ENCODE results near the gene MBTPS1.

The MBTPS1 gene

DNA sequence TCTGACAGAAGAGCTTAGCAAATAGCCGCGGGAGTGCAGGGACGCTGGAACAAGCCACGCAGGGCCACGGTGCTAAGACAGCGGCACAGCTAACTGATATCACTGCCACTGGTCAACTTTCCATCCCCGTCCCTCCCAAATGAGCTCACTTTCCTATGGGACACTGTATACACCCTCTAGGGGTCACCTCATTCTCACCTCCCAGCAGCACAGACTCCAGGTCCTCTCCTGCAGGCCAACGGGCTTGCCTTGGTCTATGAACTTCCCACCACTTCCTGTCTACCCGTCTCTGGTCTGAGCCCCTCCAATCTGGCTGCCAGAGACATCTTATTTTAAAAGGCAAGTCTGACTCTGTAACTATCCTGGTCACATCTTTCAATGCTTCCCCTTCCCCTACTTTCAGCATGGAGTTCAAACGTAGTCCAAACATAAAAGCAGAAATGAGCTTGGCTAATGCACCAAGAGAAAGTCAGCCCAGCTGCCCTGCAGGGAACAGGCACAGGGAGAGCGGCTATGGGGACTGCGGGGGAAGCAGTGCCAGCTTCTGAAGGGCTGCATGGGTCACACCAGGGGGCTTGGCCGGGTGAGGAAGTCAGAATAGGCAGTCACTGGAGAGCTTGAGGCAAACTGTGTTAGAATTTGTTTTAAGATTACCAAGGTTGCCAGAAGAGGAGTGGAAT, 47.8 kb downstream of the MBTPS1 start:
- H2AFZ ChIP-seq (ENCODE audit: low read length): no peak overlapping the region
- no peaks in the 10 kb centered on the region for H3F3A ChIP-seq (ENCODE audit: low read depth)
- H3K4me3 ChIP-seq (ENCODE audit: low read length, poor library complexity, severe bottlenecking): no peak overlapping the region
- H4K20me1 ChIP-seq (ENCODE audit: insufficient read depth, low read length, poor library complexity, severe bottlenecking): no peaks in the 10 kb centered on the region
- H3K4me2 ChIP-seq (ENCODE audit: low read depth, low read length, poor library complexity, severe bottlenecking): no peak overlapping the region
- TF ChIP-seq, protein P1, sequence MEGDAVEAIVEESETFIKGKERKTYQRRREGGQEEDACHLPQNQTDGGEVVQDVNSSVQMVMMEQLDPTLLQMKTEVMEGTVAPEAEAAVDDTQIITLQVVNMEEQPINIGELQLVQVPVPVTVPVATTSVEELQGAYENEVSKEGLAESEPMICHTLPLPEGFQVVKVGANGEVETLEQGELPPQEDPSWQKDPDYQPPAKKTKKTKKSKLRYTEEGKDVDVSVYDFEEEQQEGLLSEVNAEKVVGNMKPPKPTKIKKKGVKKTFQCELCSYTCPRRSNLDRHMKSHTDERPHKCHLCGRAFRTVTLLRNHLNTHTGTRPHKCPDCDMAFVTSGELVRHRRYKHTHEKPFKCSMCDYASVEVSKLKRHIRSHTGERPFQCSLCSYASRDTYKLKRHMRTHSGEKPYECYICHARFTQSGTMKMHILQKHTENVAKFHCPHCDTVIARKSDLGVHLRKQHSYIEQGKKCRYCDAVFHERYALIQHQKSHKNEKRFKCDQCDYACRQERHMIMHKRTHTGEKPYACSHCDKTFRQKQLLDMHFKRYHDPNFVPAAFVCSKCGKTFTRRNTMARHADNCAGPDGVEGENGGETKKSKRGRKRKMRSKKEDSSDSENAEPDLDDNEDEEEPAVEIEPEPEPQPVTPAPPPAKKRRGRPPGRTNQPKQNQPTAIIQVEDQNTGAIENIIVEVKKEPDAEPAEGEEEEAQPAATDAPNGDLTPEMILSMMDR (conservative IDR thresholded peaks at IDR 0.05; ENCODE audit: low read length): no peak
- TF ChIP-seq EZH2phosphoT487 (IDR thresholded peaks at IDR 0.05; ENCODE audit: borderline replicate concordance): no peak
- H3K36me3 ChIP-seq (ENCODE audit: insufficient read depth, low read length): peaks cover 92% of the 10 kb centered on the region
- H3K9me3 ChIP-seq (ENCODE audit: insufficient read depth, low read depth, low read length): no peaks in the 10 kb centered on the region
- no peaks in the 10 kb centered on the region for H3K79me2 ChIP-seq (ENCODE audit: insufficient read depth, low read length)
- no peak overlapping the region for H3K9ac ChIP-seq (ENCODE audit: low read depth, low read length, poor library complexity, severe bottlenecking)
- no peaks in the 10 kb centered on the region for H3K9me2 ChIP-seq (replicated peaks; ENCODE audit: low read depth, low read length)
- H3K27me3 ChIP-seq (ENCODE audit: insufficient read depth, low read length, poor library complexity, severe bottlenecking): no peaks in the 10 kb centered on the region
- no peaks in the 10 kb centered on the region for H3K4me1 ChIP-seq (ENCODE audit: insufficient read depth, low read length, poor library complexity, severe bottlenecking)

DNA sequence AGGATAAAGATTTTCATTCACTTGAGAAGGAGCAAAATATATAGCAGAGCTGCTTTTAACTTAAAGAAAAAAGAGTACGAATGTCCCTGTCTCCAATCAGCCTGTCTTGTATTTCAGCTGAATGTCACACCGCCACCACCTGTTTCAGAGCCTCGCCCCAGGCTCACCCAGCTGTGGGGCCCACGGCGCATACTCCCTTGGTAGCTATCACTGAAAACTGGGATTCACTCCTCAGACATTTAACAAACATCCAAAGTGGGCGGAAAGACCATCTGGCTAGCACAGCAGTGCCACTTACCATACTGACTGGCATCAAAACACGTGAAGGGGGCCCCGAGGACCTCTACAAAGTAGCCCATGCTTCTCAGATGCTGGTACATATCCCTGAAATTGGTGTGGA, 48.7 kb downstream of the MBTPS1 start:
- no peaks in the 10 kb centered on the region for H3F3A ChIP-seq (ENCODE audit: low read depth)
- no peaks in the 10 kb centered on the region for H3K79me2 ChIP-seq (ENCODE audit: insufficient read depth, low read length)
- H2AFZ ChIP-seq (ENCODE audit: low read length): no peak overlapping the region
- H3K27me3 ChIP-seq (ENCODE audit: insufficient read depth, low read length, poor library complexity, severe bottlenecking): no peaks in the 10 kb centered on the region
- no peaks in the 10 kb centered on the region for H4K20me1 ChIP-seq (ENCODE audit: insufficient read depth, low read length, poor library complexity, severe bottlenecking)
- no peak overlapping the region for H3K4me2 ChIP-seq (ENCODE audit: low read depth, low read length, poor library complexity, severe bottlenecking)
- peaks cover 94% of the 10 kb centered on the region for H3K36me3 ChIP-seq (ENCODE audit: insufficient read depth, low read length)
- H3K9me3 ChIP-seq (ENCODE audit: insufficient read depth, low read depth, low read length): no peaks in the 10 kb centered on the region
- H3K4me1 ChIP-seq (ENCODE audit: insufficient read depth, low read length, poor library complexity, severe bottlenecking): no peaks in the 10 kb centered on the region
- no peak overlapping the region for H3K4me3 ChIP-seq (ENCODE audit: low read length, poor library complexity, severe bottlenecking)
- H3K9me2 ChIP-seq (replicated peaks; ENCODE audit: low read depth, low read length): no peaks in the 10 kb centered on the region
- H3K9ac ChIP-seq (ENCODE audit: low read depth, low read length, poor library complexity, severe bottlenecking): no peak overlapping the region
- TF ChIP-seq, protein P1 (conservative IDR thresholded peaks at IDR 0.05; ENCODE audit: low read length): no peak
- no peak for TF ChIP-seq EZH2phosphoT487 (IDR thresholded peaks at IDR 0.05; ENCODE audit: borderline replicate concordance)

DNA sequence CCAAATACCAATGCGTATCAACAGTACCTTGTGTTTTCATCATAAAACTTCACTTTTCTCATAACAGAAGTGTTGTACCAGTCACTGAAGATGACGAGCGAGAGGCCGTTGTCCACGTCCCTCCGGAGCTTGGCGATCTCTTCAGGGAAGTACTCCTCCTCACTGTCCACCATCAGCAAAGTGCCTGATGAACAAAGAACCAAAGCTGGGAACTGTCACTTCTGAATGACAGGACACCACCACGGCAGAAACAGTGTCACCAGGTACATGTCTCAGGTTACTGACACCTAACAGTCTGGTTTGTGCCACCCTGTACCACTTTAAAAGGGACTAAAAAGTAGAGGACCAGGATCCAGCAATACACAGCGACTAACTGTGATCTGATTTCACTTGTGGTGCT, 49.1 kb downstream of the MBTPS1 start:
- no peaks in the 10 kb centered on the region for H3K9me3 ChIP-seq (ENCODE audit: insufficient read depth, low read depth, low read length)
- H3K9ac ChIP-seq (ENCODE audit: low read depth, low read length, poor library complexity, severe bottlenecking): no peak overlapping the region
- H3K9me2 ChIP-seq (replicated peaks; ENCODE audit: low read depth, low read length): no peaks in the 10 kb centered on the region
- H3K27me3 ChIP-seq (ENCODE audit: insufficient read depth, low read length, poor library complexity, severe bottlenecking): no peaks in the 10 kb centered on the region
- TF ChIP-seq, protein P1 (conservative IDR thresholded peaks at IDR 0.05; ENCODE audit: low read length): no peak
- TF ChIP-seq EZH2phosphoT487 (IDR thresholded peaks at IDR 0.05; ENCODE audit: borderline replicate concordance): no peak
- H3K79me2 ChIP-seq (ENCODE audit: insufficient read depth, low read length): no peaks in the 10 kb centered on the region
- no peak overlapping the region for H2AFZ ChIP-seq (ENCODE audit: low read length)
- no peak overlapping the region for H3K4me3 ChIP-seq (ENCODE audit: low read length, poor library complexity, severe bottlenecking)
- H3K4me2 ChIP-seq (ENCODE audit: low read depth, low read length, poor library complexity, severe bottlenecking): no peak overlapping the region
- no peaks in the 10 kb centered on the region for H4K20me1 ChIP-seq (ENCODE audit: insufficient read depth, low read length, poor library complexity, severe bottlenecking)
- H3F3A ChIP-seq (ENCODE audit: low read depth): no peaks in the 10 kb centered on the region
- no peaks in the 10 kb centered on the region for H3K4me1 ChIP-seq (ENCODE audit: insufficient read depth, low read length, poor library complexity, severe bottlenecking)
- H3K36me3 ChIP-seq (ENCODE audit: insufficient read depth, low read length): peaks cover 94% of the 10 kb centered on the region

Measured in Loucy (cell line).